HepG2 (cell line): ENCODE data around the gene MAP1B. TPM values are rescaled to one million over a fixed set of nuclear protein-coding genes. Genes with fewer than 3 reads are reported as not detected.

Experiments used
- ARNT ChIP-seq: fragments of 450-650 bp; IDR thresholded peaks from 2 replicates; pipeline ENCODE4 v1.6.1; 2017
- ARNT2 ChIP-seq: sonication (generic); formaldehyde crosslinking; IDR thresholded peaks from 2 replicates; pipeline ENCODE4 v1.8.0; 2022; ENCODE audit warnings: mild to moderate bottlenecking, low read depth, missing genetic modification reagents, moderate library complexity
- BCL6 ChIP-seq: IDR thresholded peaks from 2 replicates; pipeline ENCODE4 v1.6.1; 2016; ENCODE audit warnings: missing genetic modification reagents, missing compliant biosample characterization
- DR1 ChIP-seq: sonication (generic); formaldehyde crosslinking; IDR thresholded peaks from 2 replicates; pipeline ENCODE4 v1.8.0; 2021; ENCODE audit warnings: mild to moderate bottlenecking, missing genetic modification reagents, inconsistent platforms
- GATAD2A ChIP-seq: IDR thresholded peaks from 2 replicates; pipeline ENCODE4 v1.6.1; 2016
- HNRNPK ChIP-seq: fragments of 200-400 bp; formaldehyde crosslinking; IDR thresholded peaks from 2 replicates; pipeline ENCODE4 v1.6.1; 2018; ENCODE audit warnings: low read length, low read depth, moderate library complexity, mild to moderate bottlenecking; ENCODE audit not compliant: poor library complexity, severe bottlenecking
- NFATC3 ChIP-seq: sonication (generic); formaldehyde crosslinking; IDR thresholded peaks from 2 replicates; pipeline ENCODE4 v1.5.1; 2020; ENCODE audit warnings: mild to moderate bottlenecking, missing genetic modification reagents
- SRSF4 ChIP-seq: fragments of 200-400 bp; formaldehyde crosslinking; IDR thresholded peaks from one replicate; pipeline ENCODE4 v1.6.1; 2018; ENCODE audit warnings: mild to moderate bottlenecking, low read depth, low read length, moderate library complexity; ENCODE audit not compliant: poor library complexity, severe bottlenecking
- ZBTB39 ChIP-seq: sonication (generic); formaldehyde crosslinking; IDR thresholded peaks from 2 replicates; pipeline ENCODE4 v1.5.0; 2020; ENCODE audit warnings: missing genetic modification reagents
- ZNF44 ChIP-seq: sonication (generic); formaldehyde crosslinking; IDR thresholded peaks from 2 replicates; pipeline ENCODE4 v1.5.1; 2020; ENCODE audit warnings: mild to moderate bottlenecking, missing genetic modification reagents
- ZNF678 ChIP-seq: sonication (generic); formaldehyde crosslinking; IDR thresholded peaks from 2 replicates; pipeline ENCODE4 v1.4.0; 2020; ENCODE audit warnings: mild to moderate bottlenecking, missing genetic modification reagents
- ZNF883 ChIP-seq: sonication (generic); formaldehyde crosslinking; IDR thresholded peaks from 2 replicates; pipeline ENCODE4 v1.5.1; 2020; ENCODE audit warnings: mild to moderate bottlenecking, missing genetic modification reagents; ENCODE audit errors: not compliant biosample characterization
- ZNF891 ChIP-seq: sonication (generic); formaldehyde crosslinking; IDR thresholded peaks from 2 replicates; pipeline ENCODE4 v1.5.0; 2020; ENCODE audit warnings: mild to moderate bottlenecking, missing genetic modification reagents
- polyA plus RNA-seq, 8 experiments: library from polyadenylated mRNA; depleted of rRNA in 3 of 8; stranded (reverse) in 7 of 8; unstranded in 1 of 8; fragments of >200 nt; fragmentation: Illumina TruSeq in 4 of 8; extraction: Trizol in 4 of 8; gene quantifications; 2 replicates each; pipeline versions ENCODE4 v1.2.1 to v1.2.3, GENCODE V29; 2011 to 2016; ENCODE audit warnings: low read depth in 4 of 8, missing spikeins in 1 of 8, mixed read lengths in 1 of 8; ENCODE audit not compliant: insufficient read depth in 1 of 8
- total RNA-seq, 5 experiments: library from RNA; depleted of rRNA; stranded (reverse); fragments of >200 nt; fragmentation: Illumina TruSeq; extraction: Trizol; gene quantifications; 2 replicates each; pipeline ENCODE4 v1.2.3, GENCODE V29; 2016; ENCODE audit warnings: low read depth in 1 of 5
- TF ChIP-seq, protein P1 (sequence below): sonication (generic); formaldehyde crosslinking; IDR thresholded peaks from 2 replicates; pipeline ENCODE4 v1.8.1; 2022; ENCODE audit warnings: low read depth, mild to moderate bottlenecking, missing genetic modification reagents
- TF ChIP-seq, protein P2 (sequence below): sonication (generic); formaldehyde crosslinking; IDR thresholded peaks from 2 replicates; pipeline ENCODE4 v1.5.1; 2020; ENCODE audit warnings: mild to moderate bottlenecking, missing genetic modification reagents, borderline replicate concordance
- TF ChIP-seq, protein P3 (sequence below): sonication (generic); formaldehyde crosslinking; IDR thresholded peaks from 2 replicates; pipeline ENCODE4 v1.8.0; 2023; ENCODE audit warnings: mild to moderate bottlenecking, missing genetic modification reagents

Gene MAP1B
- total and polyA plus RNA-seq, 2 of the 13 experiments (the other 11 are each of a cell fraction or from before 2014, with no cell fraction given): 3.3 to 6.2 TPM

GRCh38 chr5:72108202-72109061, 1.2 kb downstream of the MAP1B start (continued):
- TF ChIP-seq, protein P1, sequence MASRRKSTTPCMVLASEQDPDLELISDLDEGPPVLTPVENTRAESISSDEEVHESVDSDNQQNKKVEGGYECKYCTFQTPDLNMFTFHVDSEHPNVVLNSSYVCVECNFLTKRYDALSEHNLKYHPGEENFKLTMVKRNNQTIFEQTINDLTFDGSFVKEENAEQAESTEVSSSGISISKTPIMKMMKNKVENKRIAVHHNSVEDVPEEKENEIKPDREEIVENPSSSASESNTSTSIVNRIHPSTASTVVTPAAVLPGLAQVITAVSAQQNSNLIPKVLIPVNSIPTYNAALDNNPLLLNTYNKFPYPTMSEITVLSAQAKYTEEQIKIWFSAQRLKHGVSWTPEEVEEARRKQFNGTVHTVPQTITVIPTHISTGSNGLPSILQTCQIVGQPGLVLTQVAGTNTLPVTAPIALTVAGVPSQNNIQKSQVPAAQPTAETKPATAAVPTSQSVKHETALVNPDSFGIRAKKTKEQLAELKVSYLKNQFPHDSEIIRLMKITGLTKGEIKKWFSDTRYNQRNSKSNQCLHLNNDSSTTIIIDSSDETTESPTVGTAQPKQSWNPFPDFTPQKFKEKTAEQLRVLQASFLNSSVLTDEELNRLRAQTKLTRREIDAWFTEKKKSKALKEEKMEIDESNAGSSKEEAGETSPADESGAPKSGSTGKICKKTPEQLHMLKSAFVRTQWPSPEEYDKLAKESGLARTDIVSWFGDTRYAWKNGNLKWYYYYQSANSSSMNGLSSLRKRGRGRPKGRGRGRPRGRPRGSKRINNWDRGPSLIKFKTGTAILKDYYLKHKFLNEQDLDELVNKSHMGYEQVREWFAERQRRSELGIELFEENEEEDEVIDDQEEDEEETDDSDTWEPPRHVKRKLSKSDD (CRISPR knock-in tag): no peak
- TF ChIP-seq SRSF4 (no peak), ARNT (no peak), ZNF44 (CRISPR knock-in tag) (no peak), ZNF891 (CRISPR knock-in tag) (no peak; the same call in 1 of the 2 replicates), BCL6 (CRISPR knock-in tag) (no peak), ZNF883 (CRISPR knock-in tag) (no peak), NFATC3 (CRISPR knock-in tag) (no peak), ZBTB39 (no peak), ZNF678 (CRISPR knock-in tag) (no peak), DR1 (CRISPR knock-in tag) (no peak), ARNT2 (CRISPR knock-in tag) (no peak), HNRNPK (peak; percentile 23), GATAD2A (CRISPR knock-in tag) (no peak)
- TF ChIP-seq, protein P2, sequence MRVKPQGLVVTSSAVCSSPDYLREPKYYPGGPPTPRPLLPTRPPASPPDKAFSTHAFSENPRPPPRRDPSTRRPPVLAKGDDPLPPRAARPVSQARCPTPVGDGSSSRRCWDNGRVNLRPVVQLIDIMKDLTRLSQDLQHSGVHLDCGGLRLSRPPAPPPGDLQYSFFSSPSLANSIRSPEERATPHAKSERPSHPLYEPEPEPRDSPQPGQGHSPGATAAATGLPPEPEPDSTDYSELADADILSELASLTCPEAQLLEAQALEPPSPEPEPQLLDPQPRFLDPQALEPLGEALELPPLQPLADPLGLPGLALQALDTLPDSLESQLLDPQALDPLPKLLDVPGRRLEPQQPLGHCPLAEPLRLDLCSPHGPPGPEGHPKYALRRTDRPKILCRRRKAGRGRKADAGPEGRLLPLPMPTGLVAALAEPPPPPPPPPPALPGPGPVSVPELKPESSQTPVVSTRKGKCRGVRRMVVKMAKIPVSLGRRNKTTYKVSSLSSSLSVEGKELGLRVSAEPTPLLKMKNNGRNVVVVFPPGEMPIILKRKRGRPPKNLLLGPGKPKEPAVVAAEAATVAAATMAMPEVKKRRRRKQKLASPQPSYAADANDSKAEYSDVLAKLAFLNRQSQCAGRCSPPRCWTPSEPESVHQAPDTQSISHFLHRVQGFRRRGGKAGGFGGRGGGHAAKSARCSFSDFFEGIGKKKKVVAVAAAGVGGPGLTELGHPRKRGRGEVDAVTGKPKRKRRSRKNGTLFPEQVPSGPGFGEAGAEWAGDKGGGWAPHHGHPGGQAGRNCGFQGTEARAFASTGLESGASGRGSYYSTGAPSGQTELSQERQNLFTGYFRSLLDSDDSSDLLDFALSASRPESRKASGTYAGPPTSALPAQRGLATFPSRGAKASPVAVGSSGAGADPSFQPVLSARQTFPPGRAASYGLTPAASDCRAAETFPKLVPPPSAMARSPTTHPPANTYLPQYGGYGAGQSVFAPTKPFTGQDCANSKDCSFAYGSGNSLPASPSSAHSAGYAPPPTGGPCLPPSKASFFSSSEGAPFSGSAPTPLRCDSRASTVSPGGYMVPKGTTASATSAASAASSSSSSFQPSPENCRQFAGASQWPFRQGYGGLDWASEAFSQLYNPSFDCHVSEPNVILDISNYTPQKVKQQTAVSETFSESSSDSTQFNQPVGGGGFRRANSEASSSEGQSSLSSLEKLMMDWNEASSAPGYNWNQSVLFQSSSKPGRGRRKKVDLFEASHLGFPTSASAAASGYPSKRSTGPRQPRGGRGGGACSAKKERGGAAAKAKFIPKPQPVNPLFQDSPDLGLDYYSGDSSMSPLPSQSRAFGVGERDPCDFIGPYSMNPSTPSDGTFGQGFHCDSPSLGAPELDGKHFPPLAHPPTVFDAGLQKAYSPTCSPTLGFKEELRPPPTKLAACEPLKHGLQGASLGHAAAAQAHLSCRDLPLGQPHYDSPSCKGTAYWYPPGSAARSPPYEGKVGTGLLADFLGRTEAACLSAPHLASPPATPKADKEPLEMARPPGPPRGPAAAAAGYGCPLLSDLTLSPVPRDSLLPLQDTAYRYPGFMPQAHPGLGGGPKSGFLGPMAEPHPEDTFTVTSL (CRISPR knock-in tag): no peak
- TF ChIP-seq, protein P3, sequence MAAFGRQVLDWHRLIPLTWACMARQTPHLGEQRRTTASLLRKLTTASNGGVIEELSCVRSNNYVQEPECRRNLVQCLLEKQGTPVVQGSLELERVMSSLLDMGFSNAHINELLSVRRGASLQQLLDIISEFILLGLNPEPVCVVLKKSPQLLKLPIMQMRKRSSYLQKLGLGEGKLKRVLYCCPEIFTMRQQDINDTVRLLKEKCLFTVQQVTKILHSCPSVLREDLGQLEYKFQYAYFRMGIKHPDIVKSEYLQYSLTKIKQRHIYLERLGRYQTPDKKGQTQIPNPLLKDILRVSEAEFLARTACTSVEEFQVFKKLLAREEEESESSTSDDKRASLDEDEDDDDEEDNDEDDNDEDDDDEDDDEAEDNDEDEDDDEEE (CRISPR knock-in tag): no peak
